CD14-positive monocyte (primary cell): ENCODE results near the gene SLMAP. TPM values are rescaled to one million over a fixed set of nuclear protein-coding genes. Genes with fewer than 3 reads are reported as not detected.

ENCODE experiments used
- DNase-seq, 3 donors: peaks; one replicate each; pipeline ENCODE4 v3.0.0-alpha.2; 2011 to 2022
- H2AFZ ChIP-seq: 2 replicates; pipeline ENCODE4 v1.6.0; 2012; ENCODE audit warnings: mild to moderate bottlenecking, low read depth, low read length, inconsistent platforms; ENCODE audit not compliant: insufficient read depth, poor library complexity, severe bottlenecking
- H3K27ac ChIP-seq, 2 donors: 1 replicate in 1 of 2; 2 replicates in 1 of 2; pipeline ENCODE4 v1.5.1; 2012 to 2013; ENCODE audit warnings: low read length in 2 of 2, control low read depth in 1 of 2, inconsistent platforms in 1 of 2, low read depth in 1 of 2, mild to moderate bottlenecking in 1 of 2
- H3K27me3 ChIP-seq, 2 donors: one replicate each; pipeline versions ENCODE4 v1.6.0 to v1.6.1; 2011 to 2013; ENCODE audit warnings: low read length in 2 of 2; ENCODE audit not compliant: control insufficient read depth in 2 of 2, insufficient read depth in 2 of 2
- H3K36me3 ChIP-seq, 2 donors: replicated peaks in 1 of 2; 1 replicate in 1 of 2; 2 replicates in 1 of 2; pipeline versions ENCODE4 v1.5.1 to v1.6.1; 2012 to 2013; ENCODE audit warnings: low read length in 2 of 2, control low read depth in 1 of 2, inconsistent platforms in 1 of 2, mild to moderate bottlenecking in 1 of 2; ENCODE audit not compliant: insufficient read depth in 2 of 2, control insufficient read depth in 1 of 2
- H3K4me1 ChIP-seq, 2 donors: 1 replicate in 1 of 2; 2 replicates in 1 of 2; pipeline versions ENCODE4 v1.5.1 to v1.6.1; 2012 to 2013; ENCODE audit warnings: low read length in 2 of 2, control low read depth in 1 of 2, inconsistent platforms in 1 of 2, mild to moderate bottlenecking in 1 of 2, moderate library complexity in 1 of 2; ENCODE audit not compliant: insufficient read depth in 2 of 2, control insufficient read depth in 1 of 2
- H3K4me2 ChIP-seq: replicated peaks from 2 replicates; pipeline ENCODE3; 2012; ENCODE audit warnings: low read length, moderate library complexity, mild to moderate bottlenecking; ENCODE audit not compliant: poor library complexity, severe bottlenecking; ENCODE audit errors: extremely low read depth
- H3K4me3 ChIP-seq, 3 experiments: fragments of 200-600 bp in 1 of 3; sonication (generic) in 1 of 3; replicated peaks in 1 of 3; 1 replicate in 2 of 3; 2 replicates in 1 of 3; pipeline ENCODE4 v1.5.1; 2011 to 2013; ENCODE audit warnings: low read length in 3 of 3, mild to moderate bottlenecking in 3 of 3, control low read depth in 2 of 3, low read depth in 2 of 3, inconsistent platforms in 1 of 3, moderate library complexity in 1 of 3
- H3K79me2 ChIP-seq: 2 replicates; pipeline ENCODE4 v1.6.0; 2012; ENCODE audit warnings: mild to moderate bottlenecking, control low read depth, inconsistent platforms, low read length, moderate library complexity; ENCODE audit not compliant: insufficient read depth
- H3K9ac ChIP-seq: 2 replicates; pipeline ENCODE4 v1.6.0; 2017; ENCODE audit warnings: low read length, mild to moderate bottlenecking; ENCODE audit not compliant: insufficient read depth, poor library complexity, severe bottlenecking
- H3K9me3 ChIP-seq, 2 donors: replicated peaks in 1 of 2; 1 replicate in 1 of 2; 2 replicates in 1 of 2; pipeline versions ENCODE4 v1.5.1 to v1.6.1; 2012 to 2013; ENCODE audit warnings: low read length in 2 of 2, control low read depth in 1 of 2; ENCODE audit not compliant: control insufficient read depth in 1 of 2, insufficient read depth in 1 of 2
- H4K20me1 ChIP-seq: 2 replicates; pipeline ENCODE4 v1.6.0; 2012; ENCODE audit warnings: mild to moderate bottlenecking, low read length, control low read depth, moderate library complexity; ENCODE audit not compliant: insufficient read depth
- H3K27ac Mint-ChIP-seq, 7 donors: one replicate each; pipeline ENCODE4 v1.8.0; 2020; ENCODE audit warnings: mild to moderate bottlenecking in 7 of 7, mixed read lengths in 7 of 7, moderate library complexity in 6 of 7, inconsistent platforms in 2 of 7
- H3K27me3 Mint-ChIP-seq, 3 donors: one replicate each; pipeline ENCODE4 v1.8.0; 2021 to 2022; ENCODE audit warnings: low read depth in 3 of 3, mild to moderate bottlenecking in 3 of 3, mixed read lengths in 3 of 3, moderate library complexity in 3 of 3, inconsistent platforms in 1 of 3
- H3K36me3 Mint-ChIP-seq, 2 donors: one replicate each; pipeline ENCODE4 v1.8.0; 2020; ENCODE audit warnings: mixed read lengths in 2 of 2, inconsistent platforms in 1 of 2, mild to moderate bottlenecking in 1 of 2
- H3K4me1 Mint-ChIP-seq: one replicate; pipeline ENCODE4 v1.8.0; 2020; ENCODE audit warnings: mild to moderate bottlenecking, mixed read lengths
- H3K4me3 Mint-ChIP-seq, 2 donors: one replicate each; pipeline ENCODE4 v1.8.0; 2020; ENCODE audit warnings: mild to moderate bottlenecking in 2 of 2, mixed read lengths in 2 of 2, moderate library complexity in 1 of 2
- H3K9me3 Mint-ChIP-seq, 7 donors: one replicate each; pipeline ENCODE4 v1.8.0; 2020 to 2022; ENCODE audit warnings: mixed read lengths in 7 of 7, mild to moderate bottlenecking in 6 of 7, moderate library complexity in 6 of 7, inconsistent platforms in 2 of 7
- CTCF ChIP-seq: fragments of 200-600 bp; IDR thresholded peaks from one replicate; pipeline ENCODE4 v1.8.0; 2022; ENCODE audit warnings: antibody characterized with exemption, mild to moderate bottlenecking
- WGBS: methylation state at CpG from one replicate; pipeline ENCODE4 v1.1.5; 2013; ENCODE audit warnings: missing lambda C conversion rate; ENCODE audit not compliant: insufficient coverage; 5-methylcytosine and 5-hydroxymethylcytosine counted together
- intact Hi-C, 2 donors: fragments of 100-400 bp; cut with micrococcal nuclease; formaldehyde crosslinking; loops; one replicate each; pipeline versions ENCODE4 v1.15.0 to v1.15.1; 2023
- polyA plus RNA-seq, 3 donors: library from polyadenylated mRNA; depleted of rRNA in 1 of 3; unstranded in 2 of 3; stranded (reverse) in 1 of 3; fragments of 300-500 nt in 2 of 3; fragments of >200 nt in 1 of 3; fragmentation: Illumina TruSeq in 2 of 3; gene quantifications; 1 replicate in 2 of 3; 2 replicates in 1 of 3; pipeline ENCODE4 v1.2.3, GENCODE V29; 2012 to 2021

The SLMAP gene
- polyA plus RNA-seq, 3 donors = 12.3 to 17.6 (median 16.1) TPM

- no CpG with 5 or more reads among the region's 2 CpGs for WGBS
- no peak for DNase-seq
- Mint-ChIP-seq H3K4me1 (peaks cover 6% of the 10 kb centered on the region), H3K36me3 (peaks cover 27 to 34% of the 10 kb centered on the region in 2 donors), H3K9me3 (no peaks in the 10 kb centered on the region), H3K27ac (peak overlapping the region in 1 of 7 donors; percentile 3), H3K27me3 (peaks cover 0 to 2% (median 0%) of the 10 kb centered on the region in 3 donors), H3K4me3 (no peak overlapping the region)
- Histone ChIP-seq H3K4me1 (no peaks in the 10 kb centered on the region), H3K4me3 (no peak overlapping the region), H3K79me2 (peaks cover 8% of the 10 kb centered on the region), H3K27ac (no peak overlapping the region), H4K20me1 (peaks cover 7% of the 10 kb centered on the region), H3K9me3 (no peaks in the 10 kb centered on the region), H3K27me3 (no peaks in the 10 kb centered on the region), H3K9ac (no peak overlapping the region), H3K4me2 (no peak overlapping the region), H3K36me3 (peaks cover 4 to 29% of the 10 kb centered on the region in 2 donors), H2AFZ (no peak overlapping the region)
- intact Hi-C loops = no loop called here
- no peak for TF ChIP-seq CTCF
Observed at GRCh38 chr3:57841818-57842217, 85.7 kb downstream of the SLMAP start.

GRCh38 chr3:57848177-57848738, 92.1 kb downstream of the SLMAP start:
- peaks cover 7 to 13% (median 12%) of the 10 kb centered on the region in 7 donors for H3K9me3 Mint-ChIP-seq
- intact Hi-C loops = no loop called here
- no peaks in the 10 kb centered on the region for H3K4me1 Mint-ChIP-seq
- Histone ChIP-seq H3K79me2 (no peaks in the 10 kb centered on the region), H3K27ac (peak overlapping the region; percentile 12 to 27), H2AFZ (no peak overlapping the region), H3K4me2 (no peak overlapping the region), H4K20me1 (no peaks in the 10 kb centered on the region), H3K36me3 (peaks cover 19 to 62% of the 10 kb centered on the region in 2 donors), H3K27me3 (no peaks in the 10 kb centered on the region), H3K4me3 (no peak overlapping the region), H3K9me3 (peaks cover 9 to 11% of the 10 kb centered on the region in 2 donors), H3K9ac (no peak overlapping the region), H3K4me1 (no peaks in the 10 kb centered on the region)
- peaks cover 28 to 51% of the 10 kb centered on the region in 2 donors for H3K36me3 Mint-ChIP-seq
- TF ChIP-seq CTCF = no peak
- peak overlapping the region; percentile 19 to 91 (median 74) for H3K27ac Mint-ChIP-seq
- DNase-seq = no peak
- H3K4me3 Mint-ChIP-seq = no peak overlapping the region
- peaks cover 0 to 2% (median 0%) of the 10 kb centered on the region in 3 donors for H3K27me3 Mint-ChIP-seq
- 0% methylated on average over 3 of the region's 3 CpGs for WGBS
